HG03432 (cell line): Measurements from ENCODE around the gene MGAT4A.

ENCODE experiments used
- ATAC-seq: cut with Tn5 transposase; IDR thresholded peaks from one replicate; pipeline ENCODE4 v1.9.1; 2021; ENCODE audit warnings: mild to moderate bottlenecking, moderate library complexity; ENCODE audit not compliant: unreplicated experiment

The MGAT4A gene

GRCh38 chr2:98579926-98580325 is 151.0 kb downstream of the MGAT4A start:
- no peak for ATAC-seq

DNA sequence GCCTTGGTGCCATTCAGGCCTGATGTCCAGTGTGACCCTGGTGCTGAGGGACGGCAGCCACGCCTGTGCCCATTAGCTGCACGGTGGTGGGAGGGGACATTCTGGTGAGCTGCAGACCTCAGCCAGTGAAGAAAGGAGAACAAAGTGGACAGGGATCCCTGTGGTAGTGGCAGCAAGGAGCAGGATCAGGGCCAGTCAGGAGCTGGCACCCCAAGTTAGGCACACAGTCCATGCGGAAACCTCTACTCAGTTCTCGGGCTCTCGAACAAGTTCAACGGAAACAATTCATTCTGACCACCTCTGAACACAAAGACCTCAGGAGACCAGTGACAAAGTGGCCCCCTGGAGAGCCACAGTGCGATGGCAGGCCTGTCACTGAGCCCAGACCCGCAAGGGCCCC is 152.7 kb downstream of the MGAT4A start:
- ATAC-seq, result no peak

- no peak for ATAC-seq
These were observed 153.6 kb downstream of the MGAT4A start for GRCh38 chr2:98577313-98577712.

GRCh38 chr2:98576666-98577312 is 154.1 kb downstream of the MGAT4A start:
- ATAC-seq, result no peak

DNA sequence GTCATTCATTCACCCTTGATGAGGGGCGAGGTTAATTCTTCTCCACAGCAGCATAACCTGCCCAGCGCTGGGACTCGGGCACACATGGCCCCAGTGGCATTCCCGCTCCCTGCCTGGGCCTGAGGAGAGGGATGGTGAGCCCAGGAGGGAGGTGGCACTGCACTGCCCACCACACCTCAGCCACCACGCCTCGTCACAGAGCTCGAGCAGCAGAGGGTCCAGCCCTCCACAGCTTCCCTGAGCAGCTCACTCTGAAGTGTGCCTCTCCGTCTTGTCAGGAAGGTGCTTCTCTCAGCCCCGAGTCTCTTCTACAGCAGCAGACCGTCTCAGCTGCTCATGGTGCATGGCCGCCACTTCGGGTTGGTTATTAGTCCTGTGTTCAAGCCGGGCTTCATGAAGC is 157.5 kb downstream of the MGAT4A start:
- no peak for ATAC-seq

- no peak for ATAC-seq
These were observed 158.3 kb downstream of the MGAT4A start for GRCh38 chr2:98572676-98573075.

DNA sequence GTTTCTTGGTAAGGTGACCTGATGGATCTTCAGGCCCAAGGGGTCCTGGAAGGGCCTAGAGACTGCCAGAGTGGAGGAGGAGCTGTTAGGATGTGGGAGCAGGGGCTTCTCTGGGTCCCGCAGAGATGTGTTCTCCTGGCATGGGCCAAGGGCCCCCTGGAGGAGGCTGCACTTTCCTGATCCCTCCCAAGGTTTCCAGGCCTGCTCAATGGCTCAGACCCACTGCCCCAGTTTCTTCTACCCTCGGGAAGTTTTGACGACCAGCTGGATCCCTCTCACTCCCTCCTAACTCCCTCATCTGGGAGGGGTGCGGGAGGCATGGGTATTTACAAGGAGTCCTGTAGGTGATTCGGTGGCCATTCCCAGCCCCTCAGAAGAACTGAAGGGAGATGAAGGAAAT is 158.7 kb downstream of the MGAT4A start:
- ATAC-seq, result no peak

- ATAC-seq, result no peak
These were observed 159.1 kb downstream of the MGAT4A start for GRCh38 chr2:98571796-98572195.

DNA sequence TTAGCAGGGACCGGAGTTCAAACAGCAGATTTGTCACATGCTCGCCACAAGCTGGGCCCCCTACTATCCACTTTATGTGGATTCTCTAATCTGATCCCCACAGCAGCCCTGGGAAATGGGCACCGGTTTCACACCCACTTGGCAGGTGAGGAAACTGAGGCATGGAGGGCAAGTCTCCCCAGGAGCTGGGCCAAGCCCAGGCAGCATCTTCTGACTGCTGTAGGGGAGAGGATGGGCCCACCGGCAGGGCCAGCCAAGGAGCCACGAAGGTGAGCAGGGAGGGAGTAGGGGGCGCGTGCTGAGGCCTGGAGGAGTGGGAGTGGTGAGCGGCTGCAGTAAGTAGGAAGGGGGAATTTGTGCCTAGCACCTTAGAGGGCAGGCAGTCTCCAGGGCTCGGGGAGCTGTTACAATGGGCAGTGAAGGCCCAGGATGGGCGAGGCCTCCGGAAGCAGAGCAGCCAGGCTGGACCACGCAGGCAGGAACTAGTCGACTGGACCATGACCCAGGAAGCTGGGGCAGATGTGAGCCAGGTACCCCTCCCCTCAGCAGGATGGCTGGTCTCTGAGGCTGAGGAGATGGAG is 159.7 kb downstream of the MGAT4A start:
- no peak for ATAC-seq

GRCh38 chr2:98570356-98570755 is 160.6 kb downstream of the MGAT4A start:
- ATAC-seq, result no peak

DNA sequence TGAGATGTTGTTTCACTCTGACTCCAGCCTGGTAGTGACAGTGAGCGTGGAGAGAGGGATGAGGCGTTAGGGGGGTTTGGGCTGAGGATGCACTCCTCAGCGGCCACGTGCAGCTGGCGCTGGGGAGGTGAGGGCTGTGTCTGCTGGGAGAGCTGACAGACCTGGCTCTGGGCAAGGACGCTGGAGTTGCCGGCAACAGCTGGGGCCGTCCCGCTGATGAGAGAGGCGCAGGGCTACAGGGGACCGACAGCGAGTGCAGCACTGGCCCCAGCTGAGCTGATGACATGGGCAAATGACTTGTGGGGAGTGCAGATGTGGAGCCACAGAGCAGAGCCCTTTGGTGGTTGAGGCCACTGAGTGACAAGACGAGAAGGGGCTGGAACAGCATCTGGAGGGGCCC is 161.0 kb downstream of the MGAT4A start:
- no peak for ATAC-seq

- peak; percentile 55 for ATAC-seq
These were observed 161.6 kb downstream of the MGAT4A start for GRCh38 chr2:98569197-98569793.
